CD4-positive, CD25-positive, alpha-beta regulatory T cell (primary cell): ENCODE results near the gene MAS1. TPM values are rescaled to one million over a fixed set of nuclear protein-coding genes. Genes with fewer than 3 reads are reported as not detected.

Source experiments
- ATAC-seq, 2 donors: fragments of 150-1000 bp; cut with Tn5 transposase; one replicate each; pipeline ENCODE4 v1.10.0; 2021; ENCODE audit warnings: low read depth in 2 of 2, moderate number of reproducible peaks in 2 of 2, moderate library complexity in 1 of 2
- DNase-seq, 3 donors: peaks; one replicate each; pipeline versions ENCODE4 v3.0.0 to v3.0.0-alpha.2; 2012 to 2022; ENCODE audit warnings: mixed read lengths in 1 of 3
- H3K27ac ChIP-seq: one replicate; pipeline ENCODE4 v1.7.0; 2013; ENCODE audit warnings: mild to moderate bottlenecking, low read length; ENCODE audit not compliant: insufficient read depth, poor library complexity, severe bottlenecking
- H3K27me3 ChIP-seq: one replicate; pipeline ENCODE4 v1.7.0; 2013; ENCODE audit warnings: low read length; ENCODE audit not compliant: control insufficient read depth, insufficient read depth
- H3K36me3 ChIP-seq: one replicate; pipeline ENCODE4 v1.7.0; 2013; ENCODE audit warnings: mild to moderate bottlenecking, low read length, moderate library complexity; ENCODE audit not compliant: control insufficient read depth, insufficient read depth
- H3K4me1 ChIP-seq: 2 replicates; pipeline ENCODE4 v1.7.0; 2013; ENCODE audit warnings: mild to moderate bottlenecking, low read length; ENCODE audit not compliant: insufficient read depth, control insufficient read depth, poor library complexity, severe bottlenecking
- H3K4me3 ChIP-seq: one replicate; pipeline ENCODE4 v1.7.0; 2013; ENCODE audit warnings: low read depth, mild to moderate bottlenecking, low read length, moderate library complexity
- H3K9me3 ChIP-seq, 2 experiments: 1 replicate in 1 of 2; 2 replicates in 1 of 2; pipeline ENCODE4 v1.7.0; 2013; ENCODE audit warnings: low read length in 2 of 2, mild to moderate bottlenecking in 1 of 2, moderate library complexity in 1 of 2; ENCODE audit not compliant: control insufficient read depth in 2 of 2
- H3K27ac Mint-ChIP-seq, 3 donors: one replicate each; pipeline ENCODE4 v1.8.0; 2020 to 2022; ENCODE audit warnings: mild to moderate bottlenecking in 3 of 3, mixed read lengths in 3 of 3, moderate library complexity in 2 of 3
- H3K27me3 Mint-ChIP-seq: one replicate; pipeline ENCODE4 v1.8.0; 2022; ENCODE audit warnings: mild to moderate bottlenecking, mixed read lengths
- H3K36me3 Mint-ChIP-seq: one replicate; pipeline ENCODE4 v1.8.0; 2020; ENCODE audit warnings: mixed read lengths
- H3K4me1 Mint-ChIP-seq, 4 donors: one replicate each; pipeline ENCODE4 v1.8.0; 2020 to 2022; ENCODE audit warnings: mixed read lengths in 4 of 4, mild to moderate bottlenecking in 1 of 4
- H3K4me3 Mint-ChIP-seq, 4 donors: one replicate each; pipeline ENCODE4 v1.8.0; 2020 to 2022; ENCODE audit warnings: mild to moderate bottlenecking in 4 of 4, mixed read lengths in 4 of 4, moderate library complexity in 3 of 4
- H3K9me3 Mint-ChIP-seq, 7 donors: one replicate each; pipeline ENCODE4 v1.8.0; 2020 to 2022; ENCODE audit warnings: mixed read lengths in 7 of 7, mild to moderate bottlenecking in 3 of 7, moderate library complexity in 2 of 7
- polyA plus RNA-seq, 4 donors: library from polyadenylated mRNA; unstranded; fragments of 300-500 nt; fragmentation: Illumina TruSeq; gene quantifications; one replicate each; pipeline ENCODE4 v1.2.3, GENCODE V29; 2021
- total RNA-seq: library from RNA; stranded (reverse); gene quantifications from one replicate; pipeline ENCODE4 v1.2.3, GENCODE V29; 2022

The MAS1 gene
- total and polyA plus RNA-seq, 5 donors from 2014 or later = not detected

GRCh38 chr6:159935065-159935464 lies 44.3 kb downstream of the MAS1 start:
- H3K4me3 ChIP-seq = no peak overlapping the region
- DNase-seq (no peak), ATAC-seq (no peak)
- H3K9me3 ChIP-seq = peaks cover 0 to 5% of the 10 kb centered on the region in 2 experiments
- H3K27ac Mint-ChIP-seq = no peak overlapping the region
- H3K27me3 ChIP-seq = peaks cover 5% of the 10 kb centered on the region
- no peaks in the 10 kb centered on the region for H3K36me3 Mint-ChIP-seq
- H3K9me3 Mint-ChIP-seq = peaks cover 0 to 5% (median 0%) of the 10 kb centered on the region in 7 donors
- H3K36me3 ChIP-seq = no peaks in the 10 kb centered on the region
- peaks cover 9% of the 10 kb centered on the region for H3K4me1 ChIP-seq
- peaks cover 4 to 19% (median 13%) of the 10 kb centered on the region in 4 donors for H3K4me1 Mint-ChIP-seq
- H3K27me3 Mint-ChIP-seq = peaks cover 11% of the 10 kb centered on the region
- no peak overlapping the region for H3K27ac ChIP-seq
- no peak overlapping the region for H3K4me3 Mint-ChIP-seq

- H3K27me3 Mint-ChIP-seq = peaks cover 11% of the 10 kb centered on the region
- DNase-seq = no peak
- peaks cover 0 to 5% (median 0%) of the 10 kb centered on the region in 7 donors for H3K9me3 Mint-ChIP-seq
- H3K36me3 Mint-ChIP-seq = no peaks in the 10 kb centered on the region
- Histone ChIP-seq H3K27me3 (peaks cover 7% of the 10 kb centered on the region), H3K36me3 (no peaks in the 10 kb centered on the region), H3K4me3 (no peak overlapping the region), H3K4me1 (peaks cover 3% of the 10 kb centered on the region), H3K9me3 (peaks cover 0 to 5% of the 10 kb centered on the region in 2 experiments), H3K27ac (no peak overlapping the region)
- H3K4me1 Mint-ChIP-seq = peaks cover 4 to 13% (median 7%) of the 10 kb centered on the region in 4 donors
- no peak for ATAC-seq
- H3K4me3 Mint-ChIP-seq = no peak overlapping the region
- H3K27ac Mint-ChIP-seq = no peak overlapping the region
Observed at GRCh38 chr6:159935633-159936032, 44.8 kb downstream of the MAS1 start.

GRCh38 chr6:159939591-159940016 lies 48.8 kb downstream of the MAS1 start:
- Mint-ChIP-seq H3K36me3 (no peaks in the 10 kb centered on the region), H3K4me3 (no peak overlapping the region), H3K27ac (no peak overlapping the region), H3K27me3 (peaks cover 16% of the 10 kb centered on the region), H3K9me3 (peaks cover 0 to 17% (median 1%) of the 10 kb centered on the region in 7 donors), H3K4me1 (peaks cover 0 to 6% (median 2%) of the 10 kb centered on the region in 4 donors)
- H3K27ac ChIP-seq = no peak overlapping the region
- no peaks in the 10 kb centered on the region for H3K4me1 ChIP-seq
- H3K36me3 ChIP-seq = no peaks in the 10 kb centered on the region
- no peak for DNase-seq
- no peak overlapping the region for H3K4me3 ChIP-seq
- no peak for ATAC-seq
- H3K9me3 ChIP-seq = peaks cover 7 to 13% of the 10 kb centered on the region in 2 experiments
- peaks cover 9% of the 10 kb centered on the region for H3K27me3 ChIP-seq

Other genes starting within 250 kb of the MAS1 start
- gene SOD2, start 197.7 kb upstream of the MAS1 start, total RNA-seq = 187 TPM
- 100 to 1,000 TPM; 112 to 144 (median 136) TPM for gene SOD2, start 197.7 kb upstream of the MAS1 start, polyA plus RNA-seq
- gene WTAP, start 163.5 kb upstream of the MAS1 start, total RNA-seq = 177 TPM
- gene WTAP, start 163.5 kb upstream of the MAS1 start, polyA plus RNA-seq = 100 to 1,000 TPM; 145 to 155 (median 150) TPM
- gene ACAT2, start 128.9 kb upstream of the MAS1 start, total RNA-seq = 29.6 TPM
- gene ACAT2, start 128.9 kb upstream of the MAS1 start, polyA plus RNA-seq = 10 to 100 TPM; 40.8 to 66.0 (median 50.2) TPM
- 205 TPM for gene TCP1, start 101.4 kb upstream of the MAS1 start, total RNA-seq
- gene TCP1, start 101.4 kb upstream of the MAS1 start, polyA plus RNA-seq = 100 to 1,000 TPM in 2 of 4 donors, 10 to 100 TPM in 2; 83.6 to 121 (median 99.9) TPM
- gene MRPL18, start 100.5 kb upstream of the MAS1 start, total RNA-seq = 21.7 TPM
- gene MRPL18, start 100.5 kb upstream of the MAS1 start, polyA plus RNA-seq = 100 to 1,000 TPM in 2 of 4 donors, 10 to 100 TPM in 2; 86.9 to 122 (median 103) TPM
- not detected for gene PNLDC1, start 90.7 kb upstream of the MAS1 start, total RNA-seq
- gene PNLDC1, start 90.7 kb upstream of the MAS1 start, polyA plus RNA-seq = under 1 TPM in 1 of 4 donors, not detected in 3; 0.21 TPM
- gene IGF2R, start 78.1 kb downstream of the MAS1 start, total RNA-seq = 71.2 TPM
- gene IGF2R, start 78.1 kb downstream of the MAS1 start, polyA plus RNA-seq = 10 to 100 TPM in 2 of 4 donors, 1 to 10 TPM in 2; 8.8 to 13.4 (median 9.8) TPM
- 2.5 TPM for gene SLC22A1, start 230.8 kb downstream of the MAS1 start, total RNA-seq
- gene SLC22A1, start 230.8 kb downstream of the MAS1 start, polyA plus RNA-seq = not detected